Endothelial cell of umbilical vein (primary cell): Measurements from ENCODE around the gene FCF1. TPM values are rescaled to one million over a fixed set of nuclear protein-coding genes. Genes with fewer than 3 reads are reported as not detected.

Experiments
- BruUV-seq: library from RNA; stranded (reverse); fragments of 400-500 nt; replicated peaks from 2 replicates; lab custom pipeline; 2021; lab: Mats Ljungman, UMichigan
- CTCF ChIA-PET: fragments of 300-600, 350-600 bp; sonication (Branson Sonifier 250); formaldehyde crosslinking; loops from one replicate; lab custom pipeline; 2021; ENCODE audit warnings: antibody characterized with exemption, inconsistent platforms; lab: Charles Lee
- POLR2A ChIA-PET: fragments of 300-600, 350-600 bp; sonication (Branson Sonifier 250); formaldehyde crosslinking; loops from one replicate; lab custom pipeline; 2021; ENCODE audit warnings: antibody characterized with exemption, inconsistent platforms; lab: Charles Lee
- DNase-seq: peaks from one replicate; pipeline ENCODE4 v3.0.0-alpha.2; 2011; ENCODE audit warnings: low read depth, low spot score
- FAIRE-seq: peaks from 2 replicates; lab custom pipeline; 2011; peaks lifted over from hg19 to GRCh38; lab: Jason Lieb, UNC
- H2AFZ ChIP-seq: 2 replicates; pipeline ENCODE4 v1.6.0; 2012; ENCODE audit warnings: low read depth, low read length, control low read depth, inconsistent platforms
- H3K27ac ChIP-seq: 2 replicates; pipeline ENCODE4 v1.5.1; 2011; ENCODE audit warnings: low read depth, mild to moderate bottlenecking, control low read depth, low read length, moderate library complexity; ENCODE audit not compliant: insufficient read depth
- H3K27me3 ChIP-seq, 2 experiments: 2 replicates each; pipeline versions ENCODE4 v1.6.0 to v1.6.1; 2011; ENCODE audit warnings: low read length in 2 of 2, mixed read lengths in 1 of 2; ENCODE audit not compliant: control insufficient read depth in 2 of 2, insufficient read depth in 2 of 2
- H3K36me3 ChIP-seq, 2 experiments: 2 replicates in 1 of 2; 3 replicates in 1 of 2; pipeline ENCODE4 v1.5.1; 2011; ENCODE audit warnings: low read length in 2 of 2, mild to moderate bottlenecking in 1 of 2, moderate library complexity in 1 of 2; ENCODE audit not compliant: control insufficient read depth in 2 of 2, insufficient read depth in 2 of 2; ENCODE audit errors: extremely low read depth in 1 of 2
- H3K4me1 ChIP-seq: 3 replicates; pipeline ENCODE4 v1.5.1; 2011; ENCODE audit warnings: mild to moderate bottlenecking, low read length; ENCODE audit not compliant: control insufficient read depth, insufficient read depth; ENCODE audit errors: extremely low read depth
- H3K4me2 ChIP-seq: 2 replicates; pipeline ENCODE4 v1.6.1; 2011; ENCODE audit warnings: low read length, control low read depth, mixed read lengths; ENCODE audit not compliant: insufficient read depth
- H3K4me3 ChIP-seq, 3 experiments: fragments of 200-600 bp in 1 of 3; sonication (generic), shearing (Covaris generic) in 1 of 3; replicated peaks in 1 of 3; 2 replicates each; pipeline ENCODE4 v1.5.1; 2011 to 2016; ENCODE audit warnings: control low read depth in 3 of 3, low read length in 3 of 3, mild to moderate bottlenecking in 2 of 3, inconsistent platforms in 1 of 3, low read depth in 1 of 3, moderate library complexity in 1 of 3; ENCODE audit not compliant: insufficient read depth in 1 of 3
- H3K79me2 ChIP-seq: 2 replicates; pipeline ENCODE4 v1.6.0; 2012; ENCODE audit warnings: low read length, inconsistent platforms; ENCODE audit not compliant: control insufficient read depth, insufficient read depth
- H3K9ac ChIP-seq: replicated peaks from 2 replicates; pipeline ENCODE3; 2011; ENCODE audit warnings: low read length, control low read depth; ENCODE audit not compliant: insufficient read depth; ENCODE audit errors: extremely low read depth
- H3K9me1 ChIP-seq: replicated peaks from 3 replicates; pipeline ENCODE4 v1.6.0; 2011; ENCODE audit warnings: mild to moderate bottlenecking, low read length; ENCODE audit not compliant: control insufficient read depth, insufficient read depth; ENCODE audit errors: extremely low read depth
- H3K9me3 ChIP-seq: replicated peaks from 2 replicates; pipeline ENCODE4 v1.5.1; 2012; ENCODE audit warnings: low read length, inconsistent platforms; ENCODE audit not compliant: control insufficient read depth, insufficient read depth
- H4K20me1 ChIP-seq: replicated peaks from 2 replicates; pipeline ENCODE3; 2011; ENCODE audit warnings: mild to moderate bottlenecking, low read length; ENCODE audit not compliant: control insufficient read depth, insufficient read depth; ENCODE audit errors: extremely low read depth
- FOS ChIP-seq: IDR thresholded peaks from 2 replicates; pipeline ENCODE4 v1.6.1; 2011; ENCODE audit warnings: mild to moderate bottlenecking, low read length, moderate library complexity, borderline replicate concordance; ENCODE audit not compliant: insufficient read depth
- GATA2 ChIP-seq: IDR thresholded peaks from 2 replicates; pipeline ENCODE4 v1.7.0; 2011; ENCODE audit warnings: low read depth, mild to moderate bottlenecking, moderate library complexity, mixed read lengths, low read length; ENCODE audit not compliant: insufficient read length, insufficient read depth
- JUN ChIP-seq: IDR thresholded peaks from 2 replicates; pipeline ENCODE4 v1.6.1; 2011; ENCODE audit warnings: borderline replicate concordance, low read depth; ENCODE audit not compliant: insufficient read length, insufficient read depth
- MAX ChIP-seq: IDR thresholded peaks from 2 replicates; pipeline ENCODE4 v1.6.1; 2011; ENCODE audit not compliant: insufficient read depth, insufficient read length
- MYC ChIP-seq: IDR thresholded peaks from one replicate; pipeline ENCODE4 v1.6.1; 2011; ENCODE audit warnings: mild to moderate bottlenecking, low read depth, low read length
- POLR2A ChIP-seq: IDR thresholded peaks from 2 replicates; pipeline ENCODE4 v1.6.1; 2012; ENCODE audit warnings: low read depth, mild to moderate bottlenecking, control low read depth, low read length
- POLR2AphosphoS5 ChIP-seq: IDR thresholded peaks from 2 replicates; pipeline ENCODE4 v1.6.1; 2012; ENCODE audit warnings: low read depth, mild to moderate bottlenecking, control low read depth, low read length, moderate library complexity; ENCODE audit not compliant: insufficient read depth
- dilution Hi-C: fragments of 300-500 bp; cut with MboI; formaldehyde crosslinking; loops from one replicate; pipeline ENCODE4 v1.15.0; 2019; ENCODE audit warnings: low sequenced_read_pairs; ENCODE audit not compliant: extremely low pct_ligation_motif_present
- intact Hi-C: fragments of 100-400 bp; cut with micrococcal nuclease; formaldehyde crosslinking; loops from one replicate; pipeline ENCODE4 v1.10.0; 2022
- polyA plus RNA-seq, 4 experiments: library from polyadenylated mRNA; depleted of rRNA in 3 of 4; stranded (reverse) in 3 of 4; unstranded in 1 of 4; fragments of >200 nt; gene quantifications; 2 replicates each; pipeline versions ENCODE4 v1.2.1 to v1.2.3, GENCODE V29; 2011 to 2012; ENCODE audit warnings: missing spikeins in 1 of 4
- total RNA-seq: library from RNA; stranded (reverse); gene quantifications from 2 replicates; pipeline ENCODE4 v1.2.3, GENCODE V29; 2021
- TF ChIP-seq, protein P1 (sequence below), 2 donors: IDR thresholded peaks; 1 replicate in 1 of 2; 2 replicates in 1 of 2; pipeline ENCODE4 v1.5.1; 2011; ENCODE audit warnings: low read length in 2 of 2, mild to moderate bottlenecking in 2 of 2, moderate library complexity in 2 of 2, control low read depth in 1 of 2, inconsistent platforms in 1 of 2, low read depth in 1 of 2; ENCODE audit not compliant: insufficient read depth in 1 of 2; ENCODE audit errors: extremely low read depth in 1 of 2

The FCF1 gene
- total and polyA plus RNA-seq, 2 donors (not counting 3 experiments of a cell fraction or from before 2014, with no cell fraction given): 26.2 to 58.2 TPM

- dilution Hi-C loops (no loop called here), intact Hi-C loops (no loop called here)
- Histone ChIP-seq H3K9ac (no peak overlapping the region), H4K20me1 (no peaks in the 10 kb centered on the region), H3K79me2 (peaks cover 59% of the 10 kb centered on the region), H2AFZ (no peak overlapping the region), H3K4me1 (no peaks in the 10 kb centered on the region), H3K9me1 (no peaks in the 10 kb centered on the region), H3K27ac (no peak overlapping the region), H3K27me3 (no peaks in the 10 kb centered on the region), H3K36me3 (peaks cover 7 to 10% of the 10 kb centered on the region in 2 experiments), H3K4me3 (no peak overlapping the region), H3K9me3 (no peaks in the 10 kb centered on the region), H3K4me2 (no peak overlapping the region)
- ChIA-PET CTCF (interaction anchor here (0.6 to 1.2 kb wide), 3 partner anchors 8 to 120 kb away, joined by 3 read pairs; no protein-coding TSS in a partner anchor), POLR2A (no interaction called here)
- TF ChIP-seq, protein P1, sequence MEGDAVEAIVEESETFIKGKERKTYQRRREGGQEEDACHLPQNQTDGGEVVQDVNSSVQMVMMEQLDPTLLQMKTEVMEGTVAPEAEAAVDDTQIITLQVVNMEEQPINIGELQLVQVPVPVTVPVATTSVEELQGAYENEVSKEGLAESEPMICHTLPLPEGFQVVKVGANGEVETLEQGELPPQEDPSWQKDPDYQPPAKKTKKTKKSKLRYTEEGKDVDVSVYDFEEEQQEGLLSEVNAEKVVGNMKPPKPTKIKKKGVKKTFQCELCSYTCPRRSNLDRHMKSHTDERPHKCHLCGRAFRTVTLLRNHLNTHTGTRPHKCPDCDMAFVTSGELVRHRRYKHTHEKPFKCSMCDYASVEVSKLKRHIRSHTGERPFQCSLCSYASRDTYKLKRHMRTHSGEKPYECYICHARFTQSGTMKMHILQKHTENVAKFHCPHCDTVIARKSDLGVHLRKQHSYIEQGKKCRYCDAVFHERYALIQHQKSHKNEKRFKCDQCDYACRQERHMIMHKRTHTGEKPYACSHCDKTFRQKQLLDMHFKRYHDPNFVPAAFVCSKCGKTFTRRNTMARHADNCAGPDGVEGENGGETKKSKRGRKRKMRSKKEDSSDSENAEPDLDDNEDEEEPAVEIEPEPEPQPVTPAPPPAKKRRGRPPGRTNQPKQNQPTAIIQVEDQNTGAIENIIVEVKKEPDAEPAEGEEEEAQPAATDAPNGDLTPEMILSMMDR (IDR thresholded peaks at IDR 0.05; ENCODE audit: extremely low read depth in 1 of 2, insufficient read depth in 1 of 2, low read depth in 1 of 2, low read length in 2 of 2): no peak
- no peak for TF ChIP-seq JUN
- no peak for TF ChIP-seq POLR2AphosphoS5
- TF ChIP-seq MAX: no peak
- TF ChIP-seq POLR2A: no peak
- TF ChIP-seq GATA2: no peak
- no peak for TF ChIP-seq MYC
- TF ChIP-seq FOS: no peak
- BruUV-seq: no TSS peak
- DNase-seq: no peak
- no peak for FAIRE-seq
These were observed 17.5 kb upstream of the FCF1 start for GRCh38 chr14:74695406-74695805.
